Fibroblast of lung (primary cell): ENCODE measurements around the gene CYP3A5. TPM values are rescaled to one million over a fixed set of nuclear protein-coding genes. Genes with fewer than 3 reads are reported as not detected.
A peak's percentile ranks its signal among the peaks of the same experiment; 100 is the strongest.

ENCODE experiments used
- DNase-seq, 2 donors: peaks; one replicate each; pipeline versions ENCODE4 v3.0.0 to v3.0.0-alpha.2; 2010; ENCODE audit warnings: low read depth in 2 of 2
- H2AFZ ChIP-seq: 2 replicates; pipeline ENCODE4 v1.5.1; 2012; ENCODE audit warnings: low read length, control low read depth, inconsistent platforms
- H3K27ac ChIP-seq: 2 replicates; pipeline ENCODE4 v1.5.1; 2011; ENCODE audit warnings: low read length, control low read depth; ENCODE audit not compliant: insufficient read depth
- H3K27me3 ChIP-seq: 2 replicates; pipeline ENCODE4 v1.5.1; 2011; ENCODE audit warnings: mild to moderate bottlenecking, low read length; ENCODE audit not compliant: control insufficient read depth, insufficient read depth
- H3K36me3 ChIP-seq: 2 replicates; pipeline ENCODE4 v1.5.1; 2011; ENCODE audit warnings: low read length; ENCODE audit not compliant: control insufficient read depth, insufficient read depth
- H3K4me1 ChIP-seq: 2 replicates; pipeline ENCODE4 v1.5.1; 2011; ENCODE audit warnings: low read length; ENCODE audit not compliant: control insufficient read depth, insufficient read depth; ENCODE audit errors: extremely low read depth
- H3K4me2 ChIP-seq: 2 replicates; pipeline ENCODE4 v1.5.1; 2011; ENCODE audit warnings: low read length, control low read depth; ENCODE audit not compliant: insufficient read depth; ENCODE audit errors: extremely low read depth
- H3K4me3 ChIP-seq, 4 experiments: fragments of 200-600 bp in 1 of 4; sonication (generic) in 1 of 4; replicated peaks in 1 of 4; 2 replicates each; pipeline ENCODE4 v1.5.1; 2011 to 2016; ENCODE audit warnings: low read length in 4 of 4, low read depth in 3 of 4, mild to moderate bottlenecking in 3 of 4, control low read depth in 2 of 4, inconsistent platforms in 1 of 4, mixed read lengths in 1 of 4; ENCODE audit not compliant: insufficient read depth in 1 of 4; ENCODE audit errors: control extremely low read depth in 1 of 4
- H3K79me2 ChIP-seq: 2 replicates; pipeline ENCODE4 v1.5.1; 2012; ENCODE audit warnings: mild to moderate bottlenecking, low read length, inconsistent platforms; ENCODE audit not compliant: control insufficient read depth, insufficient read depth
- H3K9ac ChIP-seq: 2 replicates; pipeline ENCODE4 v1.5.1; 2011; ENCODE audit warnings: mild to moderate bottlenecking, low read length, control low read depth; ENCODE audit not compliant: insufficient read depth
- H3K9me3 ChIP-seq: 2 replicates; pipeline ENCODE4 v1.5.1; 2012; ENCODE audit warnings: low read depth, low read length; ENCODE audit not compliant: control insufficient read depth, insufficient read depth
- H4K20me1 ChIP-seq: 2 replicates; pipeline ENCODE4 v1.5.1; 2011; ENCODE audit warnings: low read length; ENCODE audit not compliant: control insufficient read depth, insufficient read depth; ENCODE audit errors: extremely low read depth
- CTCF ChIP-seq, 2 donors: IDR thresholded peaks in 1 of 2; conservative IDR thresholded peaks in 1 of 2; 1 replicate in 1 of 2; 2 replicates in 1 of 2; pipeline ENCODE4 v1.5.1; 2011 to 2012; ENCODE audit warnings: low read length in 2 of 2, control low read depth in 1 of 2, inconsistent platforms in 1 of 2, low read depth in 1 of 2, mild to moderate bottlenecking in 1 of 2
- EZH2 ChIP-seq: IDR thresholded peaks from 2 replicates; pipeline ENCODE4 v1.5.1; 2012; ENCODE audit warnings: low read length, control low read depth, mild to moderate bottlenecking; ENCODE audit errors: missing control alignments
- polyA plus RNA-seq, 2 donors: library from polyadenylated mRNA; depleted of rRNA in 1 of 2; stranded (reverse) in 1 of 2; unstranded in 1 of 2; fragments of >200 nt; gene quantifications; 2 replicates each; pipeline ENCODE4 v1.2.1, GENCODE V29; 2011 to 2012; ENCODE audit warnings: missing spikeins in 1 of 2
- total RNA-seq: library from RNA; depleted of rRNA; stranded (reverse); fragments of >200 nt; gene quantifications from 2 replicates; pipeline ENCODE4 v1.2.1, GENCODE V29; 2014

The CYP3A5 gene
- total and polyA plus RNA-seq, 2 donors (not counting 1 experiment from before 2014, with no cell fraction given): 1.9 to 12.4 TPM

GRCh38 chr7:99709838-99710578 is 30.2 kb upstream of the CYP3A5 start:
- Histone ChIP-seq H3K9me3 (no peaks in the 10 kb centered on the region), H3K79me2 (no peaks in the 10 kb centered on the region), H3K27ac (no peak overlapping the region), H3K4me3 (no peak overlapping the region), H4K20me1 (no peaks in the 10 kb centered on the region), H3K4me2 (no peak overlapping the region), H3K27me3 (peaks cover 2% of the 10 kb centered on the region), H3K36me3 (no peaks in the 10 kb centered on the region), H2AFZ (no peak overlapping the region), H3K4me1 (no peaks in the 10 kb centered on the region), H3K9ac (no peak overlapping the region)
- TF ChIP-seq CTCF (conservative IDR thresholded peaks at IDR 0.05 in 1 of 2, IDR thresholded peaks at IDR 0.05 in 1 of 2; ENCODE audit: low read depth in 1 of 2, low read length in 2 of 2) (no peak), EZH2 (no peak)
- no peak for DNase-seq

GRCh38 chr7:99709260-99709659 is 29.5 kb upstream of the CYP3A5 start:
- no peak for DNase-seq

GRCh38 chr7:99707096-99707495 is 27.3 kb upstream of the CYP3A5 start:
- H3K79me2 ChIP-seq: no peaks in the 10 kb centered on the region
- peak; percentile 32 to 34 for DNase-seq
- H4K20me1 ChIP-seq: no peaks in the 10 kb centered on the region
- no peaks in the 10 kb centered on the region for H3K9me3 ChIP-seq
- TF ChIP-seq EZH2 (no peak), CTCF (conservative IDR thresholded peaks at IDR 0.05 in 1 of 2, IDR thresholded peaks at IDR 0.05 in 1 of 2; ENCODE audit: low read depth in 1 of 2, low read length in 2 of 2) (no peak)
- H3K9ac ChIP-seq: no peak overlapping the region
- no peaks in the 10 kb centered on the region for H3K36me3 ChIP-seq
- no peak overlapping the region for H3K27ac ChIP-seq
- H3K4me3 ChIP-seq: no peak overlapping the region
- no peak overlapping the region for H3K4me2 ChIP-seq
- H3K4me1 ChIP-seq: no peaks in the 10 kb centered on the region
- no peak overlapping the region for H2AFZ ChIP-seq
- peaks cover 2% of the 10 kb centered on the region for H3K27me3 ChIP-seq

More at GRCh38 chr7:99709260-99709659, 29.5 kb upstream of the CYP3A5 start:
- Histone ChIP-seq H3K79me2 (no peaks in the 10 kb centered on the region), H3K4me3 (no peak overlapping the region), H3K9ac (no peak overlapping the region), H3K4me2 (no peak overlapping the region), H2AFZ (no peak overlapping the region), H3K9me3 (no peaks in the 10 kb centered on the region), H3K27me3 (peaks cover 2% of the 10 kb centered on the region), H3K4me1 (no peaks in the 10 kb centered on the region), H3K27ac (no peak overlapping the region), H3K36me3 (no peaks in the 10 kb centered on the region), H4K20me1 (no peaks in the 10 kb centered on the region)
- TF ChIP-seq EZH2 (no peak), CTCF (conservative IDR thresholded peaks at IDR 0.05 in 1 of 2, IDR thresholded peaks at IDR 0.05 in 1 of 2; ENCODE audit: low read depth in 1 of 2, low read length in 2 of 2) (no peak)
